PFSK-1 (cell line): ENCODE measurements around the gene GFM2.

Experiments used
- POLR2AphosphoS5 ChIP-seq: IDR thresholded peaks from 2 replicates; pipeline ENCODE4 v1.6.1; 2012; ENCODE audit warnings: low read depth, mild to moderate bottlenecking, control low read depth, low read length, moderate library complexity
- TF ChIP-seq, protein P1 (sequence below), 2 experiments: IDR thresholded peaks; 2 replicates each; pipeline versions ENCODE4 v1.6.1 to v1.8.0; 2011 to 2012; ENCODE audit warnings: low read depth in 2 of 2, low read length in 2 of 2, control low read depth in 1 of 2, inconsistent platforms in 1 of 2, mild to moderate bottlenecking in 1 of 2, moderate library complexity in 1 of 2; ENCODE audit not compliant: insufficient read depth in 1 of 2

- TF ChIP-seq, protein P1, sequence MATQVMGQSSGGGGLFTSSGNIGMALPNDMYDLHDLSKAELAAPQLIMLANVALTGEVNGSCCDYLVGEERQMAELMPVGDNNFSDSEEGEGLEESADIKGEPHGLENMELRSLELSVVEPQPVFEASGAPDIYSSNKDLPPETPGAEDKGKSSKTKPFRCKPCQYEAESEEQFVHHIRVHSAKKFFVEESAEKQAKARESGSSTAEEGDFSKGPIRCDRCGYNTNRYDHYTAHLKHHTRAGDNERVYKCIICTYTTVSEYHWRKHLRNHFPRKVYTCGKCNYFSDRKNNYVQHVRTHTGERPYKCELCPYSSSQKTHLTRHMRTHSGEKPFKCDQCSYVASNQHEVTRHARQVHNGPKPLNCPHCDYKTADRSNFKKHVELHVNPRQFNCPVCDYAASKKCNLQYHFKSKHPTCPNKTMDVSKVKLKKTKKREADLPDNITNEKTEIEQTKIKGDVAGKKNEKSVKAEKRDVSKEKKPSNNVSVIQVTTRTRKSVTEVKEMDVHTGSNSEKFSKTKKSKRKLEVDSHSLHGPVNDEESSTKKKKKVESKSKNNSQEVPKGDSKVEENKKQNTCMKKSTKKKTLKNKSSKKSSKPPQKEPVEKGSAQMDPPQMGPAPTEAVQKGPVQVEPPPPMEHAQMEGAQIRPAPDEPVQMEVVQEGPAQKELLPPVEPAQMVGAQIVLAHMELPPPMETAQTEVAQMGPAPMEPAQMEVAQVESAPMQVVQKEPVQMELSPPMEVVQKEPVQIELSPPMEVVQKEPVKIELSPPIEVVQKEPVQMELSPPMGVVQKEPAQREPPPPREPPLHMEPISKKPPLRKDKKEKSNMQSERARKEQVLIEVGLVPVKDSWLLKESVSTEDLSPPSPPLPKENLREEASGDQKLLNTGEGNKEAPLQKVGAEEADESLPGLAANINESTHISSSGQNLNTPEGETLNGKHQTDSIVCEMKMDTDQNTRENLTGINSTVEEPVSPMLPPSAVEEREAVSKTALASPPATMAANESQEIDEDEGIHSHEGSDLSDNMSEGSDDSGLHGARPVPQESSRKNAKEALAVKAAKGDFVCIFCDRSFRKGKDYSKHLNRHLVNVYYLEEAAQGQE (IDR thresholded peaks at IDR 0.05; ENCODE audit: insufficient read depth in 1 of 2, low read depth in 2 of 2, low read length in 2 of 2), result no peak
- no peak for TF ChIP-seq POLR2AphosphoS5
These were observed 49.3 kb downstream of the GFM2 start for GRCh38 chr5:74717596-74717995.
